AG04449 (cell line): Measurements from ENCODE around the gene PEX5L.

ENCODE experiments used
- CTCF ChIA-PET: fragments of 350-600 bp; formaldehyde crosslinking; extraction: SDS; loops from one replicate; lab custom pipeline; 2021; ENCODE audit warnings: antibody characterized with exemption; lab: Yijun Ruan, JAX
- POLR2A ChIA-PET: fragments of 400-600, 350-600 bp; formaldehyde crosslinking; extraction: SDS; loops from one replicate; lab custom pipeline; 2020; ENCODE audit warnings: antibody characterized with exemption, inconsistent platforms; lab: Yijun Ruan, JAX
- DNase-seq: peaks from one replicate; pipeline ENCODE4 v3.0.0-alpha.2; 2010; ENCODE audit warnings: low read depth, low spot score
- H3K4me3 ChIP-seq: 2 replicates; pipeline ENCODE4 v1.5.1; 2011; ENCODE audit warnings: low read depth, mild to moderate bottlenecking, control low read depth, low read length
- TF ChIP-seq, protein P1 (sequence below): IDR thresholded peaks from one replicate; pipeline ENCODE4 v1.5.1; 2011; ENCODE audit warnings: mild to moderate bottlenecking, moderate library complexity, low read length, control low read depth, inconsistent platforms; ENCODE audit not compliant: insufficient read depth; ENCODE audit errors: missing control alignments

The PEX5L gene

DNA sequence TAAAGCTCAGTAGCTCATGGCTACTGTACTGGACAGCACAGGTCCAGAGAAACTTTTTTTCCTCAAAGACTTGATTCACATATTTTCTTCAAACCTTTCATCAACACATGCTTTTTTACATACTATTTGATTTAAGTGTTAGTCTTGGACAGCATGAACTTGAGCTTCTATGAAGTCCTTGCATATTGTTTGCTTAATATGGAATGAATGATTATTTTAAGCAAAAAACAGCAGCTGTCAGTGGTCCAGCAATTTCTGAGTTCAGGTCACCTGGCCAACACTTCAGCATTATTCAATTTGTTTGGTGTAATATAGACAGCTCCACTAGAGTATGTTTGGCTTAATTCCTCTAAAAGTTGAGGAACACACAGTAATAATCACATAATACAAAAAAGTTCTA is 141.4 kb downstream of the PEX5L start:
- TF ChIP-seq, protein P1, sequence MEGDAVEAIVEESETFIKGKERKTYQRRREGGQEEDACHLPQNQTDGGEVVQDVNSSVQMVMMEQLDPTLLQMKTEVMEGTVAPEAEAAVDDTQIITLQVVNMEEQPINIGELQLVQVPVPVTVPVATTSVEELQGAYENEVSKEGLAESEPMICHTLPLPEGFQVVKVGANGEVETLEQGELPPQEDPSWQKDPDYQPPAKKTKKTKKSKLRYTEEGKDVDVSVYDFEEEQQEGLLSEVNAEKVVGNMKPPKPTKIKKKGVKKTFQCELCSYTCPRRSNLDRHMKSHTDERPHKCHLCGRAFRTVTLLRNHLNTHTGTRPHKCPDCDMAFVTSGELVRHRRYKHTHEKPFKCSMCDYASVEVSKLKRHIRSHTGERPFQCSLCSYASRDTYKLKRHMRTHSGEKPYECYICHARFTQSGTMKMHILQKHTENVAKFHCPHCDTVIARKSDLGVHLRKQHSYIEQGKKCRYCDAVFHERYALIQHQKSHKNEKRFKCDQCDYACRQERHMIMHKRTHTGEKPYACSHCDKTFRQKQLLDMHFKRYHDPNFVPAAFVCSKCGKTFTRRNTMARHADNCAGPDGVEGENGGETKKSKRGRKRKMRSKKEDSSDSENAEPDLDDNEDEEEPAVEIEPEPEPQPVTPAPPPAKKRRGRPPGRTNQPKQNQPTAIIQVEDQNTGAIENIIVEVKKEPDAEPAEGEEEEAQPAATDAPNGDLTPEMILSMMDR: no peak
- ChIA-PET POLR2A (no interaction called here), CTCF (interaction anchor here (1.4 kb wide), 1 partner anchor 34 kb away, joined by 4 read pairs; no protein-coding TSS in a partner anchor)
- DNase-seq: no peak
- no peak overlapping the region for H3K4me3 ChIP-seq

DNA sequence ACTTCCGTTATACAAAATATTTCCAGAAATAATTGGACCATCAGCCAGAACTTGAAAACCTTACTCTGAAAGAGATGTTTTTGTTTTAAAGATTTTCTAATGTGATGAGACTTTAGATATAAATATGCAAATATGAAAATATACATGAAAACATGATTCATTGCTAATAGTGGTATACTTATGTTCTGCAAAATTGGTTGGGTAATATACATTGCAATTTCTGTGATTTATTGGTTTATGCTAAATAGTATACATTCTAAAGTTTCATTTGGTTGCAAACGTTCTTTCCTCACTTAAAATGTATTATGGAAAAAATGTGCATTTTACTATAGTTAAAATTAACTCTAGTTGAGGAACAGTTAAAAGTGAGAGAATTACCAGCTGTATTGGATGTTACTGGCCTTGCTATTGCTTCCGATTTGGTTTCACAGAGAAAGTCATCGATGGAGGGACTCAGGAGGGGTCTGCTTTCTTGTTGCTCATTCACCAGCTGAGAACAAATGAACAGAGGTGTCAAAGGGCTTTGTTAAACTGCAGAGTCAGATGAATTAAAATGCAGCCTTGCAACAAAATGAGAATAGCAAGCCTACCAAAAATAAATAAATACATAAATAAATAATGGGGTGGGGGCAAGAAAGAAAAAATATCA is 149.3 kb downstream of the PEX5L start:
- TF ChIP-seq, protein P1: no peak
- no peak for DNase-seq
- ChIA-PET CTCF (interaction anchor here (1.1 to 1.3 kb wide), 2 partner anchors 76 to 119 kb away, joined by 3 read pairs; no protein-coding TSS in a partner anchor), POLR2A (no interaction called here)
- no peak overlapping the region for H3K4me3 ChIP-seq

- ChIA-PET POLR2A (no interaction called here), CTCF (no interaction called here)
- no peak overlapping the region for H3K4me3 ChIP-seq
- DNase-seq: no peak
- TF ChIP-seq, protein P1: no peak
These were observed 150.8 kb downstream of the PEX5L start for GRCh38 chr3:179885950-179886349.

GRCh38 chr3:179884136-179884535 is 152.6 kb downstream of the PEX5L start:
- no peak for DNase-seq
- ChIA-PET POLR2A (no interaction called here), CTCF (no interaction called here)
- TF ChIP-seq, protein P1: no peak
- no peak overlapping the region for H3K4me3 ChIP-seq

DNA sequence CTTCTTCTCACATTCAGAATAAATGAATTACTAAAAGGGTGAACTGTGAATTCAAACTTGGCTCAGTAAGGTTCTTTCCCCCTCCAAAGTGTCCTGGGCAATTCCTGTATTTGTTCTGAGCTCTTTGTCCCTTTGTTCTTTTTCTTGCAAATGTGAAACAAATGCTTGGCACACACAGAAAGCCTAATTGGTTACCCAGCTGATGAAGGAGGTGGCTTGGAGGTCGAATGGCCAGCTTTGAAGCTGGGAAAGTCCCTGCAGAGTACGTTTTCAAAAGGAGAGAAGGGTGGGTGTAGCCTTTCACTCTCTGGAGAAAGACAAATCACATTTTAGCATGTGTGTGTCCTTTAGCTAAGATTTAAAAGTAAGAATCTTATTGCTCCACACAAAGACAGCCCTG is 154.4 kb downstream of the PEX5L start:
- DNase-seq: no peak
- H3K4me3 ChIP-seq: no peak overlapping the region
- ChIA-PET CTCF (interaction anchor here (0.9 kb wide), 1 partner anchor 115 kb away, joined by 3 read pairs; no protein-coding TSS in a partner anchor), POLR2A (no interaction called here)
- TF ChIP-seq, protein P1: no peak

DNA sequence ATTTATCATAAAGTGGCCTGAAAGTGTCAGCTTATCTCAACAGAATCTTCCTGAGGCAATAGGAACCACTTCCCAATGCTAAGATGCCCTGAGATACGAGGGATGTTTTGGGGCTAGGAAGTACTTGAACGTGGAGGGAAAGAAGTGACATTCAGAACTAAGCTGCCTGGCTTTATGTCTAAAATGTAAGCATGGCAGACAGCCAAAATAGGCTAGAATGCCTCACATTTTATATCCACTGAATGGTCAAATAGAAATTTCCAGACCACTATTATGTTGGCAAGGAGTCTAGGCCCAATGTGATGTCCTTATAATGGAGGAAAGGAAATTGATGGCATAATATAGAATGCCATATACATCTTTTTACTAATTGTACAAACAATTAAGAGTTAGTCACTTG is 154.9 kb downstream of the PEX5L start:
- CTCF ChIA-PET: interaction anchor here (0.9 kb wide), 1 partner anchor 114 kb away, joined by 3 read pairs; no protein-coding TSS in a partner anchor
- H3K4me3 ChIP-seq: no peak overlapping the region
- no peak for DNase-seq
- POLR2A ChIA-PET: no interaction called here
- TF ChIP-seq, protein P1: no peak
